ENCODE measurements around the gene CSNK1G1.
"Not testable (repeated sequence)": the region's sequence is repeated elsewhere in the genome, so short reads cannot be mapped to it uniquely, and the experiment has no call there.

CSNK1G1 gene

GRCh38 chr15:64355944-64356709 is at the start of gene CSNK1G1:
TSS of gene CSNK1G1 (minus strand) at chr15:64356173. CDS start at chr15:64300499, 55,674 bp downstream.
- peak; percentile 81 for DNase-seq

- DNase-seq, result no peak
Observed at GRCh38 chr15:64400583-64400982, 44.6 kb upstream of the CSNK1G1 start.

- no peak for DNase-seq
Observed at GRCh38 chr15:64398575-64398974, 42.6 kb upstream of the CSNK1G1 start.

GRCh38 chr15:64396789-64397188 is 40.8 kb upstream of the CSNK1G1 start:
- DNase-seq, result no peak

GRCh38 chr15:64392471-64392870 is 36.5 kb upstream of the CSNK1G1 start:
- not testable (repeated sequence) for DNase-seq

- no peak for DNase-seq
Observed at GRCh38 chr15:64389036-64389435, 33.1 kb upstream of the CSNK1G1 start.

- peak; percentile 78 for DNase-seq
Observed at GRCh38 chr15:64387562-64388168, 31.7 kb upstream of the CSNK1G1 start, which contains the start of gene TRIP4. TSS of gene TRIP4 (plus strand) at chr15:64387836. CDS start at chr15:64387864, 28 bp downstream.

- no peak for DNase-seq
Observed at GRCh38 chr15:64386291-64386690, 30.3 kb upstream of the CSNK1G1 start.

- no peak for DNase-seq
Observed at GRCh38 chr15:64383760-64384159, 27.8 kb upstream of the CSNK1G1 start.

- peak; percentile 81 for DNase-seq
Observed at GRCh38 chr15:64381000-64381751, 25.2 kb upstream of the CSNK1G1 start, which contains the start of gene PCLAF. TSS of gene PCLAF (minus strand) at chr15:64381441. CDS start at chr15:64381371, 70 bp downstream.

- DNase-seq, result not testable (repeated sequence)
Observed at GRCh38 chr15:64380130-64380870, 24.3 kb upstream of the CSNK1G1 start.

- no peak for DNase-seq
Observed at GRCh38 chr15:64379216-64379960, 23.4 kb upstream of the CSNK1G1 start.

- no peak for DNase-seq
Observed at GRCh38 chr15:64373360-64373759, 17.4 kb upstream of the CSNK1G1 start.

- not testable (repeated sequence) for DNase-seq
Observed at GRCh38 chr15:64371383-64371782, 15.4 kb upstream of the CSNK1G1 start.

- DNase-seq, result no peak
Observed at GRCh38 chr15:64369078-64369607, 13.2 kb upstream of the CSNK1G1 start.

GRCh38 chr15:64361259-64361658 is 5.3 kb upstream of the CSNK1G1 start:
- no peak for DNase-seq

GRCh38 chr15:64356710-64357040 is 702 bp upstream of the CSNK1G1 start:
- no peak for DNase-seq

GRCh38 chr15:64355348-64355943 is 527 bp downstream of the CSNK1G1 start:
- DNase-seq, result no peak

GRCh38 chr15:64354688-64355344 is 1.2 kb downstream of the CSNK1G1 start:
- DNase-seq, result no peak

- DNase-seq, result no peak
Observed at GRCh38 chr15:64351265-64351664, 4.7 kb downstream of the CSNK1G1 start.

GRCh38 chr15:64349375-64349774 is 6.6 kb downstream of the CSNK1G1 start:
- DNase-seq, result no peak

All from NCI-H2029 (cell line).